GM18861 (cell line): ENCODE data around the gene TOMM6.

Experiments used
- ATAC-seq: cut with Tn5 transposase; IDR thresholded peaks from one replicate; pipeline ENCODE4 v1.9.1; 2021; ENCODE audit not compliant: unreplicated experiment

The TOMM6 gene

GRCh38 chr6:41818271-41819054, 31.0 kb downstream of the TOMM6 start:
- no peak for ATAC-seq

GRCh38 chr6:41821266-41821665, 33.8 kb downstream of the TOMM6 start:
- ATAC-seq, result no peak

GRCh38 chr6:41822021-41822420, 34.5 kb downstream of the TOMM6 start:
- no peak for ATAC-seq

DNA sequence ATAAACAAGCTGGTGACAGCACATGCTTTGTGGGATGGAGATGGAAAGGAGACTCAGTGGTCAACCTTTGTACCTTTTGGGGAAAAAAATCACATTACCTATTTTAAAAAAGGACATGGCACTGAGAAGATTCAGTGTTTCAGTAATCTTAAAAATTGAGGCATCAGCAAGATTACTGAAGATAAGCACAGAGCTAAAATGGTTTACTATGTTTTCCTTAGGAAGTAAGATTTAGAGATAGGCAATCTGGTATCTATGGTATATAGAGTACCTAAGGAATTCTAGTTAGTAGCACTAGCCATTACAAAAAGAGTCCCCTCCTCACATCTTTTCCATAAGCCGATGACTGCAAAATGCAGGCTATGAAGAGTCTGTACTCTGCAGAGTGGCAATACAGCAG, 35.7 kb downstream of the TOMM6 start:
- ATAC-seq, result no peak

DNA sequence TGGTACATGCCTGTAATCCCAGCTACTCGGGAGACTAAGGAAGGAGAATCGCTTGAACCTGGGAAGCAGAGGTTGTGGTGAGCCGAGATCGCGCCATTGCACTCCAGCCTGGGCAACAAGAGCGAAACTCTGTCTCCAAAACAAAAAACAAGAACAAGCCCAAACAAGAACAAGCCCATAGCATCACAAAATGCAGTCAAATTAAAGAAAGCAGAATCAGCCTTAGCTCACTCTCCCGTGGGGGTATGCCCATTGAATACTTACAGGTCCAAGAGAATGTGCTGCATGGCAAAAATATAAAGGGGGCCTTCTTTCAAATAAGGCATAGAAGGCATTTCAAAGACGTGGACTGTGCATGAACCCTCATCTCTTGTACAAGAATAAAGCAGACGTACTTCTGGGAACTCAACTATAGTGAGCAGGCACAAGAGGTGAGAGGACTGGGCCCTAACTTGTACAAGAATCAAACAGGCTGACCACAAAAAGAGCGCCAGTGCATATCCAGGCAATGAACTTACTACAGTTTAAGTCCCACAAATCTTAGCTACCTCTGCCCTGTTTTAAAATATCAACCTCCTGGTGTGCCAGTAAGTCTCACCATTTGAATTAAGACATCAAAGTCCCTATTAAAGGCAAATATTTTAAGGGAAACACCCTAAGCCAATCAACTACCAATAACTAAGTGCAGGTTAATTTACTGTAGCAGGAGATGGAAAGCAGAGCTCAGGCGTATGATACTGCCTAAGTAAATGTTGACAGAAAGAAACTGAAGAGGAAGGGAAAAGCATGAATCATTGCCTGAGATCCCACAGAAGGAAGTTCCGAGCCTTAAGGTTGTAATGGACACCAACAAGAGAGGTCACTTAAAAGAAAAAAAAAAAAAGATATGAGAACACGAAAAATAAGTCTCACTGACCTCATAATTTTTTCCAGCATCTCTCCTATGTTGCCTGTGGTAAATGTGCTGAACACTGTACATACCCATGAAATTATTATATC, 37.4 kb downstream of the TOMM6 start:
- ATAC-seq, result no peak

- no peak for ATAC-seq
Observed at GRCh38 chr6:41826343-41827022, 39.0 kb downstream of the TOMM6 start.

- no peak for ATAC-seq
Observed at GRCh38 chr6:41832263-41832662, 44.8 kb downstream of the TOMM6 start.

DNA sequence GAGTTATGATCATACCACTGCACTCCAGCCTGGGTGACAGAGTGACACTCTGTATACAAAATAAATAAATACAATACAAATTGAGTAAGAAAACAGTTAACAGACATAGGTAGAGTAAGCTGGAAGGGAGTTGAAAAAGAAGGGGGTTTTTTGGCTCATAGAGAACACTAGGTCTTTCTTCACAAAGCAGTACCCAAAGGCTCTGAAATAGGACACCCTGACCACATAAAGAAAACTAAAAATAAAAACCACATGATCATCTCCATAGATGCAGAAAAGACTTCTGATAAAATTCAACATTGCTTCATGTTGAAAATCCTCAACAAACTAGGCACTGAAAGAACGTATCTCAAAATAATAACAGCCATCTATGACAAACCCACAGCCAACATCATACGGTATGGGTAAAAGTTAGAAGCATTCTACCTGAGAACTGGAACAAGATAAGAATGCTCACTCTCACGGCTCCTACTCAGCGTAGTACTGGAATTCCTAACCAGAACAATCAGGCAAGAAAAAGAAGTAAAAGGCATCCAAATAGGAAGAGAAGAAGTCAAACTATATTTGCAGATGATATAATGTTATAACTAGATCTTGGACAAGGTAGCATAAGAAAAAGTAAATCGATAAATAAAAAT, 48.6 kb downstream of the TOMM6 start:
- ATAC-seq, result no peak

GRCh38 chr6:41836660-41837052, 49.2 kb downstream of the TOMM6 start:
- ATAC-seq, result no peak
